Astrocyte of the spinal cord (primary cell): ENCODE data around the gene PLPPR1.

Experiments used
- DNase-seq: peaks from one replicate; pipeline ENCODE4 v3.0.0; 2011; ENCODE audit warnings: low read depth, low spot score
- H3K4me3 ChIP-seq: 2 replicates; pipeline ENCODE4 v1.5.1; 2011; ENCODE audit warnings: low read depth, mild to moderate bottlenecking, low read length, moderate library complexity
- CTCF ChIP-seq: IDR thresholded peaks from 2 replicates; pipeline ENCODE4 v1.5.1; 2012; ENCODE audit warnings: low read depth, mild to moderate bottlenecking, low read length, inconsistent platforms
- in situ Hi-C: cut with HindIII; loops from 2 replicates; pipeline ENCODE4 v1.10.0; 2017; ENCODE audit warnings: low sequenced_read_pairs

Gene PLPPR1

DNA sequence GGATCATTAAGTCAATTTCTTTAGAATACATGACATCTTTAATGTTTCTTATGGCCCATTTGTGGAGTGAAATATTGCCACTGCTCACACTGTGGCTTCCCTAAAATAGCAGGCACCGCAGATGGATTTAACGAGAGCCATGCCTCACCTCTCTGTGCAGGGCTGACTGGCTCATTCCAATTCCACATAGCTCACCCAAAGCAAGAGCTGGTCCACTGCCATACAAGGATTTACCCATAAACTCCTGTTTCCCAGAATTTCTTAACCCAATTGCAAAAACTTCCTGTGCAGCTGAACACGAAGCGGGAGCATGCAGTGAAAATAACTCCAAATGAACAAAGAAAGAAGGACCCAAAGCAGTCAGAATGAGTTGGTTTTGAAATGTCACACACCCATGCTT lies 196.7 kb downstream of the PLPPR1 start:
- TF ChIP-seq CTCF = no peak

GRCh38 chr9:101226161-101226560 lies 197.6 kb downstream of the PLPPR1 start:
- no peak for DNase-seq
- in situ Hi-C loops = no loop called here
- no peak for TF ChIP-seq CTCF

More for the DNA sequence above, 196.7 kb downstream of the PLPPR1 start:
- in situ Hi-C loops = no loop called here
- no peak overlapping the region for H3K4me3 ChIP-seq
- DNase-seq = no peak

GRCh38 chr9:101226803-101227202 lies 198.3 kb downstream of the PLPPR1 start:
- DNase-seq = no peak
- H3K4me3 ChIP-seq = no peak overlapping the region
- in situ Hi-C loops = no loop called here
- TF ChIP-seq CTCF = no peak

More at GRCh38 chr9:101226161-101226560, 197.6 kb downstream of the PLPPR1 start:
- H3K4me3 ChIP-seq = no peak overlapping the region

DNA sequence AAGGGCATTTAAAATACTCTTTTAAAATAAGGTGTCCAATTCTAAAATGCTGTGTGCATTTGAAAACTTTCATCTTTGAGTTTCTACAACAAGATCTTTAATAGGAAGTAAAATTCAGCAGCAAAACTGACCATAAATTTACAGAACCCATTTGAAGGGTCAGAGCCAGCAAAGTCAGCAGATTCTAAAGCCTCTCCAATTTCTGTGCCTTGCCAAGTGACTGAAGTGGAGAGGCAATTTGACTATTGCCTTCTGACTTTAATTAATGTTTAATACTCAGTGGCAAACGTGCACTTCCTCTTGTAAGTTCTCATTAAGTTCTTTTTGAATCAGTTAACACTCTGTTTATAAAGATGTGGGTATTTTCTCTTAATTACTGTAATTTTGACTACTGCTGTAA lies 201.1 kb downstream of the PLPPR1 start:
- H3K4me3 ChIP-seq = no peak overlapping the region
- DNase-seq = no peak
- no peak for TF ChIP-seq CTCF
- in situ Hi-C loops = no loop called here

DNA sequence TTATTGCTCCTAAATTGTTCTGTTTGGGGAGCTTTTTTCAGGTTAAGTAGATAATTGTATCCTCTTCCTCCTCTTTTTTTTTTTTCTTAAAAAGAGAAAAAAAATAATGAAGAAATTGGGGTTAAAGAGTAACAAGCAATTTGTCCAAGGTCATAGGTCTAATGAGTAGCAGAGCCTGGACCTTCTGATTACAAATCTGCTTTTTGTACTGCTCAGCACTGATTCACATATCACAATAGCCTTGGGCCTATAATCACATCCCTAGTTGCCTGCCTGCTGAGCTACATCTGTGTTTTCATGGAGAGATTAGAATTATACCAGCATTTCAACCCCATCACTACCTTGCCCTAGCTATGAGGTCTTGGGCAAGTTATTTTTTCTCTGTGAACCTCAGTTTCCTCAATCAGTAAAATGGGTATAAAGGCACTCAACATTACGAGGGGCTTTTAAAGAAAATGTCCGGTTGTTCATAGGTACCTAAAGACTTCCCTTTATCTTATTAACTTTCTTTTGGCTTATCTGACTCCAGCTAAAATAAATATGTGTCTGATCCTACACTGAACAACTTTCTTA lies 204.0 kb downstream of the PLPPR1 start:
- TF ChIP-seq CTCF = no peak
- H3K4me3 ChIP-seq = no peak overlapping the region
- no peak for DNase-seq
- in situ Hi-C loops = no loop called here

DNA sequence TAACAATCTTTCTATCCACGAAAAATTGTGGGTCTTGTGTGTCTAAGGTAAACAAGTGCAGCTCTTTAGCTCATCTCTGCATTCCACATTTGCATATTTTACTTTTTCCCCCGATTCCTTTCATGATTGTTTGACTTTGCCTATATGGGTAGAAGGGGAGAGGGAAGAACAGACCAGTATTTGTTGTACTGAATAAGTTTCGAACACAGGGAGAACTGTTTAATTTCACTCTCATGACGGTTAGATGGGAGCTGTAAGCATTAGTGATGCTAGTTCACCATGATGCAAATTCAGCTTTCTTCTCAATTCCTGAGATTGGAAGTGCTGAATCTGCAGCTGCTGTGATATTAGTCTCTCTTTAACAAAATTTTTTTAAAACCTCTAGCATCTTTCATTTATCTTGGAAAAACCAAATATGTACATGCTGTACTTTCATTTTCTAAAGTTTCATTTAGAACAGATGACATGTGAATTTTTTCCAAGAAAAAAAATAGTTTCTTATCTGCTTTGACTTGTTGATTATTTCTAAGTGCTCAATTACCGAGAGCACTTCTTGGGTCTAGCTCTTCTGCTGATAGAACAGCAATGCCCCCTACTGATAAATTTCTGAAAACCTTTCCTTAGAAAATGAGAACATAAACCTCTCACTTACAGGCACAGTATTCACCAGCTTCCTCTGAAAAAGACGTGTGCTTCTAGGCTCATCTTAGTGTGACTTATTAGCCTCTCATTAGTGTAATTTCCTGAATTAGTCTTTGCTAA lies 206.8 kb downstream of the PLPPR1 start:
- DNase-seq = peak; percentile 4
- peak; percentile 16 for TF ChIP-seq CTCF
- in situ Hi-C loops = no loop called here
- H3K4me3 ChIP-seq = no peak overlapping the region
